ENCODE measurements around the gene UCK2.

DNA sequence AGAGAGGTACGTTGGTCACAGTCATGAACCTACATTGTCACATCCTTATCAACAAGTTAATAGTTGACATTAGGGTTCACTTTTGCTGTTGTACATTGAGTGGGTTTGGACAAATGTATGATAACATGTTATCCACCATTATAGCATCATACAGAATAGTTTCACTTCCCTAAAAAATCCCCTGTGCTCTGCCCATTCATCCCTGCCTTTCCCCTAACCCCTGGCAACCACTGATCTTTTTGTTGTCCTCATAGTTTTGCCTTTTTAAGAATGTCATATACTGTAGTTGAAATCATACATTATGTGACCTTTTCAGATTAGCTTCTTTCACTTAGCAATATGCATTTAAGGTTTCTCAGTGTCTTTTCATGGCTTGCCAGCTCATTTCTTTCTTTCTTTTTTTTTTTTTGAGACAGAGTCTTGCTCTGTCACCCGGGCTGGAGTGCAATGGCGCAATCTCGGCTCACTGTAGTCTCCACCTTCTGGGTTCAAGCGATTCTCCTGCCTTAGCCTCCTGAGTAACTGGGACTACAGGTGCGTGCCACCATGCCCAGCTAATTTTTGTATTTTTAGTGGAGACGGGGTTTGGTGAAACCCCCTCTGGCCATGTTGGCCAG lies 50.6 kb downstream of the UCK2 start:
- no peak for TF ChIP-seq EZH2 (IDR thresholded peaks at IDR 0.05)
- TF ChIP-seq POLR2AphosphoS5 (IDR thresholded peaks at IDR 0.05; ENCODE audit: borderline replicate concordance, low read depth, low read length) = no peak
